OCI-LY1 (cell line): ENCODE results near the gene CDC25B.

ENCODE experiments used
- H2AFZ ChIP-seq: fragments of 200-600 bp; sonication (generic), shearing (Covaris generic); 2 replicates; pipeline ENCODE4 v1.6.0; 2014; ENCODE audit warnings: antibody characterized with exemption, mild to moderate bottlenecking, low read length
- H3F3A ChIP-seq: fragments of 200-600 bp; sonication (generic), shearing (Covaris generic); 2 replicates; pipeline ENCODE4 v1.6.0; 2014; ENCODE audit warnings: mild to moderate bottlenecking, antibody characterized with exemption, low read length, moderate library complexity; ENCODE audit not compliant: insufficient read depth
- H3K27ac ChIP-seq: fragments of 200-600 bp; sonication (generic); 2 replicates; pipeline ENCODE4 v1.5.1; 2014; ENCODE audit warnings: low read length, mixed run types, mild to moderate bottlenecking, low read depth; ENCODE audit not compliant: poor library complexity, severe bottlenecking
- H3K27me3 ChIP-seq: fragments of 200-600 bp; sonication (generic); 2 replicates; pipeline ENCODE4 v1.6.0; 2014; ENCODE audit warnings: antibody characterized with exemption, mild to moderate bottlenecking, low read length, moderate library complexity; ENCODE audit not compliant: insufficient read depth
- H3K36me3 ChIP-seq: fragments of 200-600 bp; sonication (generic); 2 replicates; pipeline ENCODE4 v1.6.1; 2014; ENCODE audit warnings: mild to moderate bottlenecking, antibody characterized with exemption, low read length, moderate library complexity, mixed read lengths; ENCODE audit not compliant: insufficient read depth
- H3K4me1 ChIP-seq: fragments of 200-600 bp; sonication (generic); 2 replicates; pipeline ENCODE4 v1.5.1; 2014; ENCODE audit warnings: mild to moderate bottlenecking, low read length, moderate library complexity; ENCODE audit not compliant: insufficient read depth, severe bottlenecking
- H3K4me2 ChIP-seq: fragments of 200-600 bp; sonication (generic), shearing (Covaris generic); 2 replicates; pipeline ENCODE4 v1.6.1; 2014; ENCODE audit warnings: low read length
- H3K4me3 ChIP-seq: fragments of 200-600 bp; sonication (generic); 2 replicates; pipeline ENCODE4 v1.5.1; 2014; ENCODE audit warnings: low read length, low read depth, mild to moderate bottlenecking, mixed read lengths; ENCODE audit not compliant: poor library complexity, severe bottlenecking
- H3K79me2 ChIP-seq: fragments of 200-600 bp; shearing (Covaris generic); 2 replicates; pipeline ENCODE4 v1.6.1; 2016; ENCODE audit warnings: mixed run types, low read length, mixed read lengths; ENCODE audit not compliant: insufficient read depth
- H3K9ac ChIP-seq: fragments of 200-600 bp; sonication (generic), shearing (Covaris generic); 2 replicates; pipeline ENCODE4 v1.6.1; 2014; ENCODE audit warnings: mild to moderate bottlenecking, low read length, mixed read lengths
- H3K9me2 ChIP-seq: fragments of 200-600 bp; sonication (generic), shearing (Covaris generic); 2 replicates; pipeline ENCODE4 v1.6.1; 2014; ENCODE audit warnings: low read depth, mild to moderate bottlenecking, low read length, mixed read lengths
- H3K9me3 ChIP-seq: fragments of 200-600 bp; shearing (Covaris generic); 2 replicates; pipeline ENCODE4 v1.6.1; 2014; ENCODE audit warnings: low read length, mixed read lengths
- H4K20me1 ChIP-seq: fragments of 200-600 bp; sonication (generic), shearing (Covaris generic); 2 replicates; pipeline ENCODE4 v1.6.0; 2016; ENCODE audit warnings: mild to moderate bottlenecking, low read length; ENCODE audit not compliant: insufficient read depth
- EZH2 ChIP-seq: fragments of 200-600 bp; sonication (generic), shearing (Covaris generic); IDR thresholded peaks from 2 replicates; pipeline ENCODE4 v1.8.0; 2017; ENCODE audit warnings: borderline replicate concordance, mixed run types, mild to moderate bottlenecking, antibody characterized with exemption, low read length, moderate library complexity, mixed read lengths
- TF ChIP-seq, protein P1 (sequence below): fragments of 200-600 bp; sonication (generic), shearing (Covaris generic); IDR thresholded peaks from 2 replicates; pipeline ENCODE4 v1.5.1; 2017; ENCODE audit warnings: mild to moderate bottlenecking, antibody characterized with exemption, low read length, moderate library complexity, mixed read lengths

The CDC25B gene

DNA sequence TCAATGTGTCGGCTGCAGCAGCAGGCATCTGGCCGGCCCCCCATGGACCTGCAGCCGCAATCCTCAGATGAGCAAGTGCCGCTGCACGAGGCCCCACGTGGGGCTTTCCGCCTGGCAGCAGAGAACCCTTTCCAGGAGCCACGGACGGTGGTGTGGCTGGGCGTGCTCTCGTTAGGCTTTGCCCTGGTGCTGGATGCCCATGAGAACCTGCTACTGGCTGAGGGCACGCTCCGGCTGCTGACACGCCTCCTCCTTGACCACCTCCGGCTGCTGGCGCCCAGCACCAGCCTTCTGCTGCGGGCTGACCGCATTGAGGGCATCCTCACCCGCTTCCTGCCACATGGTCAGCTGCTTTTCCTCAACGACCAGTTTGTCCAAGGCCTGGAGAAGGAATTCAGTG lies 27.8 kb downstream of the CDC25B start:
- Histone ChIP-seq H3K27me3 (no peaks in the 10 kb centered on the region), H3K36me3 (peaks cover 31% of the 10 kb centered on the region), H3K4me1 (peaks cover 18% of the 10 kb centered on the region), H3K4me2 (no peak overlapping the region), H3K9me3 (no peaks in the 10 kb centered on the region), H2AFZ (no peak overlapping the region), H3K4me3 (no peak overlapping the region), H4K20me1 (no peaks in the 10 kb centered on the region), H3K79me2 (no peaks in the 10 kb centered on the region), H3K27ac (no peak overlapping the region), H3K9me2 (no peaks in the 10 kb centered on the region), H3F3A (no peaks in the 10 kb centered on the region), H3K9ac (no peak overlapping the region)
- no peak for TF ChIP-seq EZH2
- TF ChIP-seq, protein P1, sequence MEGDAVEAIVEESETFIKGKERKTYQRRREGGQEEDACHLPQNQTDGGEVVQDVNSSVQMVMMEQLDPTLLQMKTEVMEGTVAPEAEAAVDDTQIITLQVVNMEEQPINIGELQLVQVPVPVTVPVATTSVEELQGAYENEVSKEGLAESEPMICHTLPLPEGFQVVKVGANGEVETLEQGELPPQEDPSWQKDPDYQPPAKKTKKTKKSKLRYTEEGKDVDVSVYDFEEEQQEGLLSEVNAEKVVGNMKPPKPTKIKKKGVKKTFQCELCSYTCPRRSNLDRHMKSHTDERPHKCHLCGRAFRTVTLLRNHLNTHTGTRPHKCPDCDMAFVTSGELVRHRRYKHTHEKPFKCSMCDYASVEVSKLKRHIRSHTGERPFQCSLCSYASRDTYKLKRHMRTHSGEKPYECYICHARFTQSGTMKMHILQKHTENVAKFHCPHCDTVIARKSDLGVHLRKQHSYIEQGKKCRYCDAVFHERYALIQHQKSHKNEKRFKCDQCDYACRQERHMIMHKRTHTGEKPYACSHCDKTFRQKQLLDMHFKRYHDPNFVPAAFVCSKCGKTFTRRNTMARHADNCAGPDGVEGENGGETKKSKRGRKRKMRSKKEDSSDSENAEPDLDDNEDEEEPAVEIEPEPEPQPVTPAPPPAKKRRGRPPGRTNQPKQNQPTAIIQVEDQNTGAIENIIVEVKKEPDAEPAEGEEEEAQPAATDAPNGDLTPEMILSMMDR, result no peak

DNA sequence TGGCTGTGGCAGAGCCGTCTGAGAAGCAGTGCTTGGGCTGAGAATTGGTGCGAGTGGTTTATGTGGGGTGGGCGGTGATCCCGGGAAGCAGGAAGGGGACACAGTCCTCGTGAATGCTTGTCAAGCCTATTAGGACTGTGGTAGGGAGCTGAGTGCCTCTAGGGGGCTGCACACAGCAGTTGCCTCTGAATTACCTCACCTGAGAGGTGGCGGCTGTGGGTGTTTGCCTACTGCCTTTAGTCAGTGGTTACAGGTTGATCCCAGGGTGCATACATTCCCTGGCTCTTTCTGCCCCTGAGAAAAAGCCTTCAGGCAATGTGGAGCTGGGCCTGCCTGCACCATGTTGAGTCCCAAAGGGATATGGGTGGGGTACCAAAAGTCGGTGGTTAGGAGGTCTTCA lies 29.4 kb downstream of the CDC25B start:
- TF ChIP-seq, protein P1, result peak; percentile 14; the same call in 1 of the 2 replicates
- TF ChIP-seq EZH2, result no peak
- Histone ChIP-seq H3K36me3 (peaks cover 36% of the 10 kb centered on the region), H3K9me3 (no peaks in the 10 kb centered on the region), H3K79me2 (no peaks in the 10 kb centered on the region), H3K4me3 (no peak overlapping the region), H3F3A (no peaks in the 10 kb centered on the region), H2AFZ (no peak overlapping the region), H3K4me1 (peaks cover 8% of the 10 kb centered on the region), H3K9ac (no peak overlapping the region), H3K9me2 (no peaks in the 10 kb centered on the region), H3K27me3 (no peaks in the 10 kb centered on the region), H3K4me2 (no peak overlapping the region), H4K20me1 (no peaks in the 10 kb centered on the region), H3K27ac (no peak overlapping the region)

DNA sequence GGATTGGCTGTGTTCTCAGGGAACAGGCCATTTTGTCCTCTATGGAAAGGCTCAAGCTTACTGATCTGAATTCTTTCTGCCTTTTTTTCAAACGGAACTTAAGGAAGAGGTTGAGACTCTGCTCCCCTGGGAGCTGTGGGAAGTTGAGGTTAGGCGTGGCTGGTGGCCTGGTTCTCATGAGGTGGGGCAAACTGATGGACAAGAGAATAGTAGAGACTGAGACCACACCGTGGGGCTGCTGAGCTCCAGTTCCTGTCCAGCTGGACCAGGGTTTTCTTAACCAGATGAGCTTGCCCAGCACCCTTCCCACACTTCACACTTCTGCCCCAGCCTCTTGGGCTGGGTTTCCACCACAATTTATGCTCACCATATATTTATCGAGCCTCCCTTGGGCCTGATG lies 30.3 kb downstream of the CDC25B start:
- peaks cover 3% of the 10 kb centered on the region for H3K4me1 ChIP-seq
- TF ChIP-seq EZH2, result no peak
- TF ChIP-seq, protein P1, result no peak
- H2AFZ ChIP-seq, result no peak overlapping the region
- H3K36me3 ChIP-seq, result peaks cover 36% of the 10 kb centered on the region
- no peaks in the 10 kb centered on the region for H3K79me2 ChIP-seq
- no peak overlapping the region for H3K4me2 ChIP-seq
- no peaks in the 10 kb centered on the region for H3K9me2 ChIP-seq
- H3K4me3 ChIP-seq, result no peak overlapping the region
- H3K27ac ChIP-seq, result no peak overlapping the region
- H4K20me1 ChIP-seq, result no peaks in the 10 kb centered on the region
- no peaks in the 10 kb centered on the region for H3F3A ChIP-seq
- H3K27me3 ChIP-seq, result no peaks in the 10 kb centered on the region
- no peak overlapping the region for H3K9ac ChIP-seq
- H3K9me3 ChIP-seq, result no peaks in the 10 kb centered on the region
